Activated naive CD4-positive, alpha-beta T cell treated with anti-CD3 and anti-CD28 coated beads, Interleukin-2, amount 50 U/mL, for 16 hours (primary cell): ENCODE results near the gene THRSP.
"Not testable (repeated sequence)": the region's sequence is repeated elsewhere in the genome, so short reads cannot be mapped to it uniquely, and the experiment has no call there.

Experiments
- DNase-seq: peaks from one replicate; pipeline ENCODE4 v3.0.0-alpha.2; 2020

Gene THRSP

GRCh38 chr11:78039919-78040671, 23.6 kb upstream of the THRSP start:
- no peak for DNase-seq

- DNase-seq, result no peak
These were observed 22.8 kb upstream of the THRSP start for GRCh38 chr11:78040691-78041379.

GRCh38 chr11:78041380-78041719, 22.3 kb upstream of the THRSP start:
- not testable (repeated sequence) for DNase-seq

GRCh38 chr11:78041843-78042440, 21.7 kb upstream of the THRSP start:
- no peak for DNase-seq

GRCh38 chr11:78044706-78045105, 19.0 kb upstream of the THRSP start:
- DNase-seq, result no peak

- peak; percentile 80 for DNase-seq
These were observed 17.7 kb upstream of the THRSP start for GRCh38 chr11:78045851-78046485.

GRCh38 chr11:78046486-78046854, 17.2 kb upstream of the THRSP start:
- DNase-seq, result no peak

- DNase-seq, result no peak
These were observed 15.1 kb upstream of the THRSP start for GRCh38 chr11:78048561-78048960.

GRCh38 chr11:78049348-78049747, 14.3 kb upstream of the THRSP start:
- DNase-seq, result no peak

- no peak for DNase-seq
These were observed 12.5 kb upstream of the THRSP start for GRCh38 chr11:78050964-78051831.

GRCh38 chr11:78054971-78055370, 8.7 kb upstream of the THRSP start:
- no peak for DNase-seq

- no peak for DNase-seq
These were observed 7.6 kb upstream of the THRSP start for GRCh38 chr11:78056093-78056492.

- no peak for DNase-seq
These were observed 6.1 kb upstream of the THRSP start for GRCh38 chr11:78057462-78058055.

GRCh38 chr11:78059749-78060328, 3.8 kb upstream of the THRSP start:
- DNase-seq, result not testable (repeated sequence)

GRCh38 chr11:78060533-78060932, 3.1 kb upstream of the THRSP start:
- no peak for DNase-seq

GRCh38 chr11:78061088-78061920, 2.4 kb upstream of the THRSP start:
- DNase-seq, result no peak

GRCh38 chr11:78061921-78062311, 1.7 kb upstream of the THRSP start:
- DNase-seq, result no peak

GRCh38 chr11:78062671-78063070, 990 bp upstream of the THRSP start:
- DNase-seq, result no peak

GRCh38 chr11:78065203-78065602, 1.5 kb downstream of the THRSP start:
- no peak for DNase-seq

- no peak for DNase-seq
These were observed 2.8 kb downstream of the THRSP start for GRCh38 chr11:78066471-78066870.

GRCh38 chr11:78067704-78068103, 4.0 kb downstream of the THRSP start:
- DNase-seq, result no peak
